ENCODE results near the gene CREB5. TPM values are rescaled to one million over a fixed set of nuclear protein-coding genes. Genes with fewer than 3 reads are reported as not detected.

CREB5 gene
- total RNA-seq, 1 donor from 2014 or later: 13.6 TPM

- Mint-ChIP-seq H3K9me3 (no peaks in the 10 kb centered on the region), H3K4me1 (peaks cover 8% of the 10 kb centered on the region), H3K36me3 (peaks cover 3% of the 10 kb centered on the region), H3K27me3 (ENCODE audit: low read depth) (no peaks in the 10 kb centered on the region), H3K4me3 (no peak overlapping the region), H3K27ac (peak overlapping the region; percentile 68)
- DNase-seq (ENCODE audit: low spot score in 2 of 2, unreplicated experiment in 2 of 2): no peak
- no peak for TF ChIP-seq CTCF (IDR thresholded peaks at IDR 0.05; ENCODE audit: unreplicated experiment)
These were observed 302.3 kb downstream of the CREB5 start for GRCh38 chr7:28714459-28715120.

GRCh38 chr7:28717445-28718054 lies 305.2 kb downstream of the CREB5 start:
- no peaks in the 10 kb centered on the region for H3K27me3 Mint-ChIP-seq (ENCODE audit: low read depth)
- no peak overlapping the region for H3K4me3 Mint-ChIP-seq
- no peaks in the 10 kb centered on the region for H3K9me3 Mint-ChIP-seq
- no peak for DNase-seq (ENCODE audit: low spot score in 2 of 2, unreplicated experiment in 2 of 2)
- H3K4me1 Mint-ChIP-seq: peaks cover 12% of the 10 kb centered on the region
- peaks cover 11% of the 10 kb centered on the region for H3K36me3 Mint-ChIP-seq
- no peak overlapping the region for H3K27ac Mint-ChIP-seq
- TF ChIP-seq CTCF (IDR thresholded peaks at IDR 0.05; ENCODE audit: unreplicated experiment): no peak

- Mint-ChIP-seq H3K27ac (no peak overlapping the region), H3K36me3 (peaks cover 11% of the 10 kb centered on the region), H3K4me1 (peaks cover 16% of the 10 kb centered on the region)
These were observed 305.8 kb downstream of the CREB5 start for GRCh38 chr7:28718055-28718481.

GRCh38 chr7:28718545-28718944 lies 306.2 kb downstream of the CREB5 start:
- TF ChIP-seq CTCF (IDR thresholded peaks at IDR 0.05; ENCODE audit: unreplicated experiment): no peak
- Mint-ChIP-seq H3K27me3 (ENCODE audit: low read depth) (no peaks in the 10 kb centered on the region), H3K36me3 (peaks cover 11% of the 10 kb centered on the region), H3K4me3 (no peak overlapping the region), H3K27ac (no peak overlapping the region), H3K9me3 (no peaks in the 10 kb centered on the region), H3K4me1 (peaks cover 16% of the 10 kb centered on the region)
- no peak for DNase-seq (ENCODE audit: low spot score in 2 of 2, unreplicated experiment in 2 of 2)

More at GRCh38 chr7:28718055-28718481, 305.8 kb downstream of the CREB5 start:
- Mint-ChIP-seq H3K9me3 (no peaks in the 10 kb centered on the region), H3K27me3 (ENCODE audit: low read depth) (no peaks in the 10 kb centered on the region), H3K4me3 (no peak overlapping the region)
- DNase-seq (ENCODE audit: low spot score in 2 of 2, unreplicated experiment in 2 of 2): no peak
- TF ChIP-seq CTCF (IDR thresholded peaks at IDR 0.05; ENCODE audit: unreplicated experiment): no peak

GRCh38 chr7:28722684-28723083 lies 310.4 kb downstream of the CREB5 start:
- Mint-ChIP-seq H3K9me3 (no peaks in the 10 kb centered on the region), H3K27me3 (ENCODE audit: low read depth) (no peaks in the 10 kb centered on the region), H3K36me3 (peaks cover 11% of the 10 kb centered on the region), H3K27ac (no peak overlapping the region), H3K4me3 (no peak overlapping the region), H3K4me1 (peaks cover 8% of the 10 kb centered on the region)
- TF ChIP-seq CTCF (IDR thresholded peaks at IDR 0.05; ENCODE audit: unreplicated experiment): no peak
- no peak for DNase-seq (ENCODE audit: low spot score in 2 of 2, unreplicated experiment in 2 of 2)

All from mesothelial cell of epicardium (in vitro differentiated cells).